K562 (cell line): Measurements from ENCODE around the gene UBE2H. TPM values are rescaled to one million over a fixed set of nuclear protein-coding genes. Genes with fewer than 3 reads are reported as not detected.

ENCODE experiments used
- ATF2 ChIP-seq: sonication (generic); formaldehyde crosslinking; IDR thresholded peaks from 2 replicates; pipeline ENCODE4 v1.8.1; 2022; ENCODE audit warnings: missing genetic modification reagents
- CEBPB ChIP-seq: fragments of 450-650 bp; IDR thresholded peaks from 2 replicates; pipeline ENCODE4 v1.6.1; 2016; ENCODE audit warnings: missing genetic modification characterization, missing compliant biosample characterization
- CGGBP1 ChIP-seq: fragments of 250-450 bp; sonication (Bioruptor Pico); IDR thresholded peaks from 2 replicates; pipeline ENCODE4 v1.9.0; 2021; ENCODE audit warnings: mild to moderate bottlenecking
- E2F3 ChIP-seq: fragments of 250-450 bp; sonication (Bioruptor Pico); IDR thresholded peaks from 2 replicates; pipeline ENCODE4 v1.4.0; 2020; ENCODE audit warnings: mild to moderate bottlenecking
- E4F1 ChIP-seq: fragments of 250-450 bp; sonication (Bioruptor Pico); IDR thresholded peaks from 2 replicates; pipeline ENCODE4 v1.5.0; 2021; ENCODE audit warnings: mild to moderate bottlenecking, borderline replicate concordance
- HNRNPL ChIP-seq: fragments of 200-400 bp; formaldehyde crosslinking; IDR thresholded peaks from 2 replicates; pipeline ENCODE4 v1.6.1; 2017; ENCODE audit warnings: low read depth, mild to moderate bottlenecking, low read length
- HSF4 ChIP-seq: fragments of 250-450 bp; sonication (Bioruptor Pico); IDR thresholded peaks from 2 replicates; pipeline ENCODE4 v2.1.2; 2022; ENCODE audit warnings: mild to moderate bottlenecking, moderate library complexity, borderline replicate concordance
- NFE2 ChIP-seq: IDR thresholded peaks from 2 replicates; pipeline ENCODE4 v1.6.1; 2014; ENCODE audit warnings: antibody characterized with exemption, low read depth
- NFRKB ChIP-seq: fragments of 450-650 bp; IDR thresholded peaks from 2 replicates; pipeline ENCODE4 v1.6.1; 2016; ENCODE audit warnings: low read depth
- RBM25 ChIP-seq: fragments of 200-400 bp; formaldehyde crosslinking; IDR thresholded peaks from 2 replicates; pipeline ENCODE4 v1.6.1; 2018; ENCODE audit warnings: low read length, low read depth, moderate library complexity; ENCODE audit not compliant: severe bottlenecking
- SRSF9 ChIP-seq: fragments of 200-400 bp; formaldehyde crosslinking; IDR thresholded peaks from 2 replicates; pipeline ENCODE4 v1.6.1; 2017; ENCODE audit warnings: low read depth, low read length, borderline replicate concordance
- TCF3 ChIP-seq: sonication (generic); formaldehyde crosslinking; IDR thresholded peaks from 2 replicates; pipeline ENCODE4 v1.4.0; 2020; ENCODE audit warnings: mild to moderate bottlenecking, missing genetic modification reagents
- U2AF2 ChIP-seq: fragments of 200-400 bp; formaldehyde crosslinking; optimal IDR thresholded peaks from 2 replicates; pipeline ENCODE3; 2017; ENCODE audit warnings: low read depth, mild to moderate bottlenecking, low read length
- ZNF282 ChIP-seq: sonication (generic); formaldehyde crosslinking; IDR thresholded peaks from 2 replicates; pipeline ENCODE4 v1.8.1; 2023; ENCODE audit warnings: missing genetic modification reagents
- ZNF609 ChIP-seq: sonication (generic); formaldehyde crosslinking; IDR thresholded peaks from 2 replicates; pipeline ENCODE4 v1.8.1; 2023; ENCODE audit warnings: missing genetic modification reagents, mild to moderate bottlenecking, borderline replicate concordance
- ZNF830 ChIP-seq: fragments of 250-450 bp; sonication (Bioruptor Pico); IDR thresholded peaks from 2 replicates; pipeline ENCODE4 v1.5.0; 2021; ENCODE audit warnings: mild to moderate bottlenecking
- polyA plus RNA-seq, 8 experiments: library from polyadenylated mRNA; depleted of rRNA in 4 of 8; stranded (reverse) in 5 of 8; unstranded in 3 of 8; fragments of >200 nt; fragmentation: Nextera tagmentation in 2 of 8; fragmentation: Illumina TruSeq in 1 of 8; extraction: Ambion mirVana in 2 of 8; extraction: Trizol in 1 of 8; gene quantifications; 2 replicates each; pipeline versions ENCODE4 v1.2.1 to v1.2.3, GENCODE V29; 2011 to 2014; ENCODE audit warnings: inconsistent platforms in 1 of 8, missing spikeins in 1 of 8
- total RNA-seq, 7 experiments: library from RNA; depleted of rRNA in 6 of 7; stranded (reverse); fragments of >200 nt in 6 of 7; fragmentation: Illumina TruSeq in 2 of 7; extraction: Trizol in 2 of 7; gene quantifications; 2 replicates each; pipeline versions ENCODE4 v1.2.1 to v1.2.3, GENCODE V29; 2011 to 2021; ENCODE audit warnings: low replicate concordance in 1 of 7
- TF ChIP-seq, protein P1 (sequence below): sonication (generic); formaldehyde crosslinking; IDR thresholded peaks from 2 replicates; pipeline ENCODE4 v1.4.0; 2020; ENCODE audit warnings: mild to moderate bottlenecking, missing genetic modification reagents

Gene UBE2H
- total and polyA plus RNA-seq, 9 of the 15 experiments (the other 6 are each of a cell fraction or from before 2014, with no cell fraction given): 6.3 to 33.0 (median 13.3) TPM

DNA sequence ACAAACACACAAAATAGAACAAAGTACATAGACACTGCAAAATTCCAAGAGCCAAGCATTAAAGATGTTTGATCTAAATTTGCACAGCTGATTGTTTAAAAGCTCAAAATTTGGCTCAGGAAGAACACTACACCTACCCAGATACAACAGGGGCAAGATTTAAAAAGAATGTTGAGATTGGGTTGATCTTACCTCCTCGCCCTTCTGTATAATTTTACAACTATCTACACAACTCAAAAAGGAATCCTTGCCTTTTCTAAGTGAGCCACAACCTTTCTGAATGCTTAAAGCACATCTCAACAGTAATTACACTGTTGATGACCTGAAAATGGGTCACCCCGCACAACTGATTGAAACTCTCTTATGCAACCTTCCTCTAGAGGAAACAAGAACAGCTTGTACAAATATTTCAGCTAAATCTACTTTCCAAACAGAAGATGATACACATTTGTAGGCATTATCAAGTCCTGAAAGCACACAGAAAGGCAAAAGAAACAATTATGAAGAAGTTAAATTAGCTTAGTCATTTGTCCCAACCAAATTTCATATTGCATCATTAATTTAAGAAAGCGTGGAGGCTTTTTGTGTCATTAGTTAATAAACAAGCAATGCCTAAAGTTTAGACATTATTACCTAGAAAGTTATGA lies 75.5 kb downstream of the UBE2H start (continued):
- no peak for TF ChIP-seq E4F1 (CRISPR knock-in tag)
- TF ChIP-seq HSF4 (CRISPR knock-in tag): no peak
- TF ChIP-seq ZNF609 (CRISPR knock-in tag): no peak
- TF ChIP-seq RBM25: no peak
- no peak for TF ChIP-seq E2F3
- no peak for TF ChIP-seq SRSF9
- no peak for TF ChIP-seq U2AF2
- TF ChIP-seq, protein P1, sequence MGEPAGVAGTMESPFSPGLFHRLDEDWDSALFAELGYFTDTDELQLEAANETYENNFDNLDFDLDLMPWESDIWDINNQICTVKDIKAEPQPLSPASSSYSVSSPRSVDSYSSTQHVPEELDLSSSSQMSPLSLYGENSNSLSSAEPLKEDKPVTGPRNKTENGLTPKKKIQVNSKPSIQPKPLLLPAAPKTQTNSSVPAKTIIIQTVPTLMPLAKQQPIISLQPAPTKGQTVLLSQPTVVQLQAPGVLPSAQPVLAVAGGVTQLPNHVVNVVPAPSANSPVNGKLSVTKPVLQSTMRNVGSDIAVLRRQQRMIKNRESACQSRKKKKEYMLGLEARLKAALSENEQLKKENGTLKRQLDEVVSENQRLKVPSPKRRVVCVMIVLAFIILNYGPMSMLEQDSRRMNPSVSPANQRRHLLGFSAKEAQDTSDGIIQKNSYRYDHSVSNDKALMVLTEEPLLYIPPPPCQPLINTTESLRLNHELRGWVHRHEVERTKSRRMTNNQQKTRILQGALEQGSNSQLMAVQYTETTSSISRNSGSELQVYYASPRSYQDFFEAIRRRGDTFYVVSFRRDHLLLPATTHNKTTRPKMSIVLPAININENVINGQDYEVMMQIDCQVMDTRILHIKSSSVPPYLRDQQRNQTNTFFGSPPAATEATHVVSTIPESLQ (CRISPR knock-in tag): no peak
- TF ChIP-seq NFRKB: no peak
- TF ChIP-seq NFE2: peak; percentile 79
- no peak for TF ChIP-seq ZNF282 (CRISPR knock-in tag)
- TF ChIP-seq CGGBP1 (CRISPR knock-in tag): no peak
- TF ChIP-seq CEBPB (tag): peak; percentile 94
- TF ChIP-seq ATF2 (CRISPR knock-in tag): no peak
- TF ChIP-seq TCF3 (CRISPR knock-in tag): no peak
- no peak for TF ChIP-seq HNRNPL
- TF ChIP-seq ZNF830: no peak
